Nephron progenitor cell (in vitro differentiated cells): ENCODE measurements around the gene FREY1.

Source experiments
- DNase-seq: peaks from one replicate; pipeline ENCODE4 v3.0.0; 2021
- H3K27ac Mint-ChIP-seq: 2 replicates; pipeline ENCODE4 v1.8.0; 2021; ENCODE audit warnings: mild to moderate bottlenecking, moderate library complexity, mixed read lengths
- H3K27me3 Mint-ChIP-seq: 2 replicates; pipeline ENCODE4 v1.8.0; 2021; ENCODE audit warnings: mild to moderate bottlenecking, low read depth, mixed read lengths; ENCODE audit not compliant: poor library complexity
- H3K36me3 Mint-ChIP-seq: 2 replicates; pipeline ENCODE4 v1.8.0; 2021; ENCODE audit warnings: low read depth, mixed read lengths
- H3K4me1 Mint-ChIP-seq: 2 replicates; pipeline ENCODE4 v1.8.0; 2021; ENCODE audit warnings: mixed read lengths
- H3K4me3 Mint-ChIP-seq: 2 replicates; pipeline ENCODE4 v1.8.0; 2021; ENCODE audit warnings: mild to moderate bottlenecking, moderate library complexity, mixed read lengths
- H3K9me3 Mint-ChIP-seq: 2 replicates; pipeline ENCODE4 v1.8.0; 2021; ENCODE audit warnings: mild to moderate bottlenecking, moderate library complexity, mixed read lengths
- CTCF ChIP-seq: fragments of 200-600 bp; sonication (generic); IDR thresholded peaks from 2 replicates; pipeline ENCODE4 v1.5.0; 2021; ENCODE audit warnings: antibody characterized with exemption

The FREY1 gene

DNA sequence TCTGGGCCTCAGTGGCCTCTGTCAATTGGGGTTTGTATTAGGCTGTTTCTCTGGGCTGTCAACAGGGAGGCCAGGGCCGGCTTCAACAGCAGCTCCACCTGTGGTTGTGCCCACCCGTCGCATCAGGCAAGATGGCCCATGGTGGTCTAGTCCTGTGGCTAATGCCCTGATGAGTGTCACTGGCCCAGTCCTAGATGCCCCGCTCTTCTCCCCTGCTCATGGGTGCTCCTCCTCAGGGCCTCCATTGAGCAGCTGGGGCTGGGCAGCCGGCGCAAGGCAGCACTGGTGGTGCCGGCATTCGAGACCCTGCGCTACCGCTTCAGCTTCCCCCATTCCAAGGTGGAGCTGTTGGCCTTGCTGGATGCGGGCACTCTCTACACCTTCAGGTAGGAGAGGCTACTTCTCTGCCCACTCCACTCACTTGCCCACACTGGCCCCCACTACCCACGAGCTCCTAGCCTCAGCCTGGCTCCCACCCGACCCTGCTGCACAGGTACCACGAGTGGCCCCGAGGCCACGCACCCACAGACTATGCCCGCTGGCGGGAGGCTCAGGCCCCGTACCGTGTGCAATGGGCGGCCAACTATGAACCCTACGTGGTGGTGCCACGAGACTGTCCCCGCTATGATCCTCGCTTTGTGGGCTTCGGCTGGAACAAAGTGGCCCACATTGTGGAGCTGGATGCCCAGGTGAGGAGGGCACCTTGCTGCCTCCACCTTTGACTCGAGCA lies 20.8 kb upstream of the FREY1 start:
- no peak overlapping the region for H3K4me3 Mint-ChIP-seq
- H3K27me3 Mint-ChIP-seq = peaks cover 40% of the 10 kb centered on the region
- DNase-seq = no peak
- no peak overlapping the region for H3K27ac Mint-ChIP-seq
- peaks cover 15% of the 10 kb centered on the region for H3K36me3 Mint-ChIP-seq
- peaks cover 6% of the 10 kb centered on the region for H3K9me3 Mint-ChIP-seq
- TF ChIP-seq CTCF = no peak
- peaks cover 42% of the 10 kb centered on the region for H3K4me1 Mint-ChIP-seq

- Mint-ChIP-seq H3K27ac (no peak overlapping the region), H3K4me1 (peaks cover 37% of the 10 kb centered on the region), H3K9me3 (peaks cover 6% of the 10 kb centered on the region), H3K27me3 (peaks cover 40% of the 10 kb centered on the region), H3K4me3 (no peak overlapping the region), H3K36me3 (peaks cover 9% of the 10 kb centered on the region)
- no peak for DNase-seq
- TF ChIP-seq CTCF = no peak
Observed at GRCh38 chr11:45927332-45927683, 20.2 kb upstream of the FREY1 start.

DNA sequence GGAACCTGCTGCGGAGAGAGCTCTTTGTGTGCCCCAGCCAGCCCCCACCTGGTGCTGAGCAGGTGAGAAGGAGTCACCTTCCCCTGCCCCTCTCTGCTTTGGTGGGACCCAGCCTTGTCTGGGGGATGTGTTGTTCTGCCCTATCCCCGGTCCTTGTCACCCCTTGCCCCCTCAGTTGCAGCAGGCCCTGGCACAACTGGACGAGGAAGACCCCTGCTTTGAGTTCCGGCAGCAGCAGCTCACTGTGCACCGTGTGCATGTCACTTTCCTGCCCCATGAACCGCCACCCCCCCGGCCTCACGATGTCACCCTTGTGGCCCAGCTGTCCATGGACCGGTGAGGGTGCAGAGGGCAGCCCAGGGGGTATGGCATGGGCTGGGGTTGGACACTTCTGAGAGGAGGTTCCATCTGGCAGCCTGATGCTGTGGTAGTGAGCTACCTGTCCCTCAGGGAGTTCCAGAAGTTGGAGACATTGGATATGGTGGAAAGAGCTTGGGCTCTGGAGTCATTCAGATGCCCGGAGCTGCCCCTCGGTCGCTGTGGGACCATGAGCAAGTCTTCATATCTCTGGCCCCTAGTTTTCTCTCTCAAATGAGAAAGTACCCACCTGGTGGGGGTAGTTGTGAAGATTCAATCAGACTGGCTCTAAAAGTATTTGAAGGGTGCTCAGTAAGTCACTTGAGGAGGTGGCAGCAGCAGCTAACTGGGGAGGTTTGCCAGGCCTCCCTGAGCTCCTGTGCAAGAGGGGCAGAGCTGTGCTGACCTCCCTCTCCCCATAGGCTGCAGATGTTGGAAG lies 19.7 kb upstream of the FREY1 start:
- no peak for DNase-seq
- Mint-ChIP-seq H3K27ac (no peak overlapping the region), H3K27me3 (peaks cover 45% of the 10 kb centered on the region), H3K9me3 (peaks cover 6% of the 10 kb centered on the region), H3K36me3 (peaks cover 4% of the 10 kb centered on the region), H3K4me1 (peaks cover 32% of the 10 kb centered on the region), H3K4me3 (no peak overlapping the region)
- TF ChIP-seq CTCF = no peak

- H3K4me1 Mint-ChIP-seq = peaks cover 32% of the 10 kb centered on the region
- H3K9me3 Mint-ChIP-seq = peaks cover 6% of the 10 kb centered on the region
- H3K27ac Mint-ChIP-seq = no peak overlapping the region
- no peak for TF ChIP-seq CTCF
- no peaks in the 10 kb centered on the region for H3K36me3 Mint-ChIP-seq
- peaks cover 52% of the 10 kb centered on the region for H3K27me3 Mint-ChIP-seq
- DNase-seq = no peak
- H3K4me3 Mint-ChIP-seq = no peak overlapping the region
Observed at GRCh38 chr11:45926001-45926401, 18.9 kb upstream of the FREY1 start.

- peaks cover 57% of the 10 kb centered on the region for H3K27me3 Mint-ChIP-seq
- no peak overlapping the region for H3K4me3 Mint-ChIP-seq
- DNase-seq = no peak
- H3K4me1 Mint-ChIP-seq = peaks cover 35% of the 10 kb centered on the region
- H3K9me3 Mint-ChIP-seq = peaks cover 6% of the 10 kb centered on the region
- no peaks in the 10 kb centered on the region for H3K36me3 Mint-ChIP-seq
- TF ChIP-seq CTCF = no peak
- H3K27ac Mint-ChIP-seq = no peak overlapping the region
Observed at GRCh38 chr11:45925550-45925949, 18.5 kb upstream of the FREY1 start.

DNA sequence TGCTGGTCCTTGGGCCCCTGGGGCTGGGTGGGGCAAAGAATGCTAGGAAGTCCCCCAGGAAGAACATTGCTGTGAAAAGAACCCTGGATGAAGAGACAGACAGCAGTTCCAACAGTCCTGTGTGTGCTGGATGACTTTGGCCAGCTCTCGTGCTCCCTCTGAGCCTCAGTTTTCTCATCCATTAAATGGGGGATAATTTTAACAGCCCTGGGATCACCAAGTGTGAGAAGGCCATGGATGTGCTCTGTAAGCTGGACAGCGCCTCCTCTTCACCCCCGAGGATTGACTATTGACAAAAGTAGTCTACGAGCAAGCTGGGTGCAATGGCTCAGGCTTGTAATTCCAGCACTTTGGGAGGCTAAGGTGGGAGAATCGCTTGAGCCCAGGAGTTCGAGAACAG lies 17.9 kb upstream of the FREY1 start:
- H3K27ac Mint-ChIP-seq = no peak overlapping the region
- H3K4me3 Mint-ChIP-seq = no peak overlapping the region
- peaks cover 30% of the 10 kb centered on the region for H3K4me1 Mint-ChIP-seq
- peaks cover 61% of the 10 kb centered on the region for H3K27me3 Mint-ChIP-seq
- TF ChIP-seq CTCF = no peak
- peaks cover 6% of the 10 kb centered on the region for H3K9me3 Mint-ChIP-seq
- DNase-seq = no peak
- H3K36me3 Mint-ChIP-seq = no peaks in the 10 kb centered on the region
